ENCODE data around the gene ZC3H10. TPM values are rescaled to one million over a fixed set of nuclear protein-coding genes. Genes with fewer than 3 reads are reported as not detected.
"Not testable (repeated sequence)": the region's sequence is repeated elsewhere in the genome, so short reads cannot be mapped to it uniquely, and the experiment has no call there.

ZC3H10 gene, protein sequence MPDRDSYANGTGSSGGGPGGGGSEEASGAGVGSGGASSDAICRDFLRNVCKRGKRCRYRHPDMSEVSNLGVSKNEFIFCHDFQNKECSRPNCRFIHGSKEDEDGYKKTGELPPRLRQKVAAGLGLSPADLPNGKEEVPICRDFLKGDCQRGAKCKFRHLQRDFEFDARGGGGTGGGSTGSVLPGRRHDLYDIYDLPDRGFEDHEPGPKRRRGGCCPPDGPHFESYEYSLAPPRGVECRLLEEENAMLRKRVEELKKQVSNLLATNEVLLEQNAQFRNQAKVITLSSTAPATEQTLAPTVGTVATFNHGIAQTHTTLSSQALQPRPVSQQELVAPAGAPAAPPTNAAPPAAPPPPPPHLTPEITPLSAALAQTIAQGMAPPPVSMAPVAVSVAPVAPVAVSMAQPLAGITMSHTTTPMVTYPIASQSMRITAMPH
- 1 to 10 TPM; 3.6 to 4.8 (median 4.7) TPM for total RNA-seq

DNA sequence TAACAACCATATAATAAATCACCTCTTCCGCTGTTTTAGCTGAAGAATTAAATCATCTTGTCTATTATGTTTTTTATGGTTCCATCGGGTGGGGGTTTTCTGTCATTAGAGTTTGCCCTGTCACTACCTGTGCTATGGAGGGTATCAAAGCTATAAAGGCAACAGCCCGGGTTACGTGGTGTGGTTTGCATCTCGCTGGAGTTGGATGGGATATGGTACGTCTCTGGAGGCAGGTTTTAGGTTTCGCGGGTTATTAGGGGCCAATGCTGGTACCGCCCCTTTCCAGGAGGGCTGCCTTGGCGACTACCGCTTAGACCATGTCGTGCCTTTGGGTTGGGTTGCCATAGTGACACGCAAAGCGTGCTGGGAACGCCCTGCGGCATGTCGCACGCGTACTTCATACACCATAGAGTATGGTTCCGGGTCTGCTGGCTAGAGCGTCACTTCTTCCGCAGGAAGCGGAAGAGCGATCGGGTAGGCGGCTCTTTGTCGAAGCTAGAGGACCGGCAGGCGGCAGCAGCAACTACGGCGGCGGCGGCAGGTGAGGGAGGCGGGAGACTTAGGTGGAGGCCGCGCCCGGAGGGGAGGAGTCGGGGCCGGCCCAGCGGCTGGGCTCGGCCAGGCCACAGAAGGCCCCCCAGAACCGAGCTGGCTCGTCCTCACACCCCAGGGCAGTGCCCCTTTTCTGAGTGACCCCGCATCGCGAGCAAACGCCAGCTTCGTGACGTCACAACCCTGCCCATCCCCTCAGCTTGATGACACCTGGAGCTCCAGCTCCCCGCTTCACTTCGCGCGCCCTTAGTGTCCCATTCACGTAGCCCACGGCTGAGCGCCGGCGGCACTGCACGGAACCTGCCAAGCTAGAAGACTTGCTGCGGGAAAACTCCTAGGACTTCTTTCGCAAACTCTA, at the start of gene ZC3H10:
Gene ZC3H10 (plus strand): TSS at position 489 of the 910 bp plus-strand sequence. CDS start 2,297 bp downstream, outside the sequence.
- no peaks in the 10 kb centered on the region for H3K27me3 ChIP-seq
- DNase-seq (ENCODE audit: low spot score in 2 of 2): peak; percentile 99
- H3K4me3 ChIP-seq: peak within 1 kb of the TSS; percentile 75 to 81 (median 80)
- peaks cover 5 to 8% of the 10 kb centered on the region in 2 donors for H3K4me1 ChIP-seq
- no peaks in the 10 kb centered on the region for H3K9me3 ChIP-seq
- no peaks in the 10 kb centered on the region for H3K36me3 ChIP-seq
- intact Hi-C loops (cut with DNase I; ENCODE audit: low total_unique reads): loop anchor here (2.0 kb wide), 1 partner anchor 351 kb away; the partner anchor contains the start of gene SPRYD4
- H3K27ac ChIP-seq: peak within 1 kb of the TSS; percentile 96 to 98
- TF ChIP-seq POLR2A (IDR thresholded peaks at IDR 0.05) (peak; percentile 86), POLR2AphosphoS5 (IDR thresholded peaks at IDR 0.05) (peak; percentile 95 to 97 (median 96))
- TF ChIP-seq, protein P1, sequence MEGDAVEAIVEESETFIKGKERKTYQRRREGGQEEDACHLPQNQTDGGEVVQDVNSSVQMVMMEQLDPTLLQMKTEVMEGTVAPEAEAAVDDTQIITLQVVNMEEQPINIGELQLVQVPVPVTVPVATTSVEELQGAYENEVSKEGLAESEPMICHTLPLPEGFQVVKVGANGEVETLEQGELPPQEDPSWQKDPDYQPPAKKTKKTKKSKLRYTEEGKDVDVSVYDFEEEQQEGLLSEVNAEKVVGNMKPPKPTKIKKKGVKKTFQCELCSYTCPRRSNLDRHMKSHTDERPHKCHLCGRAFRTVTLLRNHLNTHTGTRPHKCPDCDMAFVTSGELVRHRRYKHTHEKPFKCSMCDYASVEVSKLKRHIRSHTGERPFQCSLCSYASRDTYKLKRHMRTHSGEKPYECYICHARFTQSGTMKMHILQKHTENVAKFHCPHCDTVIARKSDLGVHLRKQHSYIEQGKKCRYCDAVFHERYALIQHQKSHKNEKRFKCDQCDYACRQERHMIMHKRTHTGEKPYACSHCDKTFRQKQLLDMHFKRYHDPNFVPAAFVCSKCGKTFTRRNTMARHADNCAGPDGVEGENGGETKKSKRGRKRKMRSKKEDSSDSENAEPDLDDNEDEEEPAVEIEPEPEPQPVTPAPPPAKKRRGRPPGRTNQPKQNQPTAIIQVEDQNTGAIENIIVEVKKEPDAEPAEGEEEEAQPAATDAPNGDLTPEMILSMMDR (IDR thresholded peaks at IDR 0.05): peak; percentile 48 to 62 (median 55)

DNA sequence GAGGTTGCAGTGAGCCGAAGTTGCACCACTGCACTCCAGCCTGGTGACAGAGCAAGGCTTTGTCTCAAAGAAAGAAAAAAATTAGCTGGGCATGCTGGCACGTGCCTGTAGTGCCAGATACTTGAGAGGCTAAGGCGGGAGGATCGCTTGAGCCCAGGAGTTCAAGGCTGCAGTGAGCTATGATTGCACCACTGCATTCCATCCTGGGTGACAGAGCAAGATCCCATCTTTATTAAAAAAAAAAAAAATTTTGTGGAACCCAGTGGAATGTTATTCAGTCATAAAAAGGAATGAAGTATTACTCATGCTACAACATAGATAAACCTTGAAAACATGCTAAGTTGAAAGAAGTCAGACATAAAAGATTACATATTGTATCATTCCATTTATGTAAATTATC, 46.4 kb upstream of the ZC3H10 start:
- H3K4me1 ChIP-seq: no peaks in the 10 kb centered on the region
- DNase-seq (ENCODE audit: low spot score in 2 of 2): no peak

DNA sequence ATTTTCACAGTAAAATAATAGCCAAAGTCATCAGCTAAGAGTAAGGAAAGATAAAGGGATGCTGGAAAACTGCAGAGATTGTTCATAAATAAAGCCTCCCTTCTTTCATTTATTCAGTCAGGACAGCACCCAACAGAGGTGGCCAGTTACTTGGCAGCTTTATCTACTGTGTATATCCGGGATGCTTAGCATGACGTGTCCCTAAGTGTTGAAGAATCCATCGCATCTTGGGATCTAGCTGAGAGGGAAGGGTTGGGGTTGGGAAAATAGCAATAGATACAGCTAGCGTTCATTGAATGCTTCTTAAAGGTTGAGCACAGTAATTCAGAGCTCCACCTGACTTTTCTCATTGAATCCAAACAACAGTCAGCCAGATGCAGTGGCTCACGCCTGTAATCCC, 43.7 kb upstream of the ZC3H10 start:
- Histone ChIP-seq H3K4me1 (no peaks in the 10 kb centered on the region), H3K9me3 (no peaks in the 10 kb centered on the region), H3K27me3 (no peaks in the 10 kb centered on the region), H3K36me3 (no peaks in the 10 kb centered on the region), H3K27ac (no peak overlapping the region), H3K4me3 (no peak overlapping the region)
- intact Hi-C loops (cut with DNase I; ENCODE audit: low total_unique reads): no loop called here
- TF ChIP-seq POLR2A (IDR thresholded peaks at IDR 0.05): no peak
- TF ChIP-seq POLR2AphosphoS5 (IDR thresholded peaks at IDR 0.05): no peak
- TF ChIP-seq, protein P1 (IDR thresholded peaks at IDR 0.05): no peak
- no peak for DNase-seq (ENCODE audit: low spot score in 2 of 2)

More for the DNA sequence above, 46.4 kb upstream of the ZC3H10 start:
- Histone ChIP-seq H3K27ac (no peak overlapping the region), H3K4me3 (no peak overlapping the region), H3K27me3 (no peaks in the 10 kb centered on the region), H3K36me3 (no peaks in the 10 kb centered on the region), H3K9me3 (no peaks in the 10 kb centered on the region)
- no peak for TF ChIP-seq POLR2A (IDR thresholded peaks at IDR 0.05)
- TF ChIP-seq POLR2AphosphoS5 (IDR thresholded peaks at IDR 0.05): no peak
- TF ChIP-seq, protein P1 (IDR thresholded peaks at IDR 0.05): no peak
- intact Hi-C loops (cut with DNase I; ENCODE audit: low total_unique reads): no loop called here

DNA sequence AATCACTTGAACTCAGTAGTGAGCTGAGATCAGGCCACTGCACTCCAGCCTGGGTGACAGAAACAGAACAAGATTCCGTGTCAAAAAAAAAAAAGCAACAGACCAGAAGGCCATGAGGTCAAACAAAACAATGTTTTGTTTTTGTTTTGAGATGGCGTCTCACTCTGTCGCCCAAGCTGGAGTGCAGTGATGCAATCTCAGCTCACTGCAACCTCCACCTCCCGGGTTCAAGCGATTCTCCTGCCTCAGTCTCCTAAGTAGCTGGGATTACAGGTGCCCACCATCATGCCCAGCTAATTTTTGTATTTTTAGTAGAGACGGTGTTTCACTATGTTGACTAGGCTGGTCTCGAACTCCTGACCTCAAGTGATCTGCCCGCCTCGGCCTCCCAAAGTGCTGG, 40.1 kb upstream of the ZC3H10 start:
- H3K4me1 ChIP-seq; H3K36me3 ChIP-seq; DNase-seq (ENCODE audit: low spot score in 2 of 2); intact Hi-C loops (cut with DNase I; ENCODE audit: low total_unique reads); H3K4me3 ChIP-seq; H3K27me3 ChIP-seq; H3K9me3 ChIP-seq: not testable (repeated sequence)
- peak overlapping the region in 1 of 2 donors; percentile 88 for H3K27ac ChIP-seq

DNA sequence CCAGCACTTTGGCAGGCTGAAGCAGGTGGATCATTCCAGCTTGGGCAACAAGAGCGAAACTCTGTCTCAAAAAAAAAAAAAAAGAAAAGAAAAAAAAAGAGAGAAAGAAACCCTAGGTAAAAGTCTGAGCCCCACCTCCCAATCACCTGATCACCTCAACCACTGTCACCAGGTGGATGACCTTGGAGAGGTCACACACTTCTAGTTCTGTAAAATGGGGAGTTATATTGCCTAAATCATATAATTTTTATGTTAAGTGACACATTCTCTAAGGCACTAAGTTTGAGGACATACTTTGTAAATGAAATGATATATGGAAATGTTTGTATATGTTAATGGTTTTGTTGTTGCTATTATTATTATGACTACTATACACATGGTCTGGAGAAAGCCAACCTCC, 39.6 kb upstream of the ZC3H10 start:
- Histone ChIP-seq H3K27me3 (no peaks in the 10 kb centered on the region), H3K4me1 (no peaks in the 10 kb centered on the region), H3K36me3 (no peaks in the 10 kb centered on the region), H3K9me3 (no peaks in the 10 kb centered on the region), H3K27ac (peak overlapping the region; percentile 88 to 91), H3K4me3 (peak overlapping the region in 1 of 3 donors; percentile 82)
- no peak for TF ChIP-seq POLR2A (IDR thresholded peaks at IDR 0.05)
- TF ChIP-seq, protein P1 (IDR thresholded peaks at IDR 0.05): no peak
- TF ChIP-seq POLR2AphosphoS5 (IDR thresholded peaks at IDR 0.05): no peak
- no peak for DNase-seq (ENCODE audit: low spot score in 2 of 2)
- intact Hi-C loops (cut with DNase I; ENCODE audit: low total_unique reads): no loop called here

Measured in breast epithelium (tissue), 4 donors.